Middle frontal gyrus (tissue), 1 donor: ENCODE results near the gene TMEM8B.

Experiments
- DNase-seq: peaks from one replicate; pipeline ENCODE4 v3.0.0-alpha.2; 2015; ENCODE audit warnings: low spot score; ENCODE audit errors: extremely low spot score

TMEM8B gene, protein sequence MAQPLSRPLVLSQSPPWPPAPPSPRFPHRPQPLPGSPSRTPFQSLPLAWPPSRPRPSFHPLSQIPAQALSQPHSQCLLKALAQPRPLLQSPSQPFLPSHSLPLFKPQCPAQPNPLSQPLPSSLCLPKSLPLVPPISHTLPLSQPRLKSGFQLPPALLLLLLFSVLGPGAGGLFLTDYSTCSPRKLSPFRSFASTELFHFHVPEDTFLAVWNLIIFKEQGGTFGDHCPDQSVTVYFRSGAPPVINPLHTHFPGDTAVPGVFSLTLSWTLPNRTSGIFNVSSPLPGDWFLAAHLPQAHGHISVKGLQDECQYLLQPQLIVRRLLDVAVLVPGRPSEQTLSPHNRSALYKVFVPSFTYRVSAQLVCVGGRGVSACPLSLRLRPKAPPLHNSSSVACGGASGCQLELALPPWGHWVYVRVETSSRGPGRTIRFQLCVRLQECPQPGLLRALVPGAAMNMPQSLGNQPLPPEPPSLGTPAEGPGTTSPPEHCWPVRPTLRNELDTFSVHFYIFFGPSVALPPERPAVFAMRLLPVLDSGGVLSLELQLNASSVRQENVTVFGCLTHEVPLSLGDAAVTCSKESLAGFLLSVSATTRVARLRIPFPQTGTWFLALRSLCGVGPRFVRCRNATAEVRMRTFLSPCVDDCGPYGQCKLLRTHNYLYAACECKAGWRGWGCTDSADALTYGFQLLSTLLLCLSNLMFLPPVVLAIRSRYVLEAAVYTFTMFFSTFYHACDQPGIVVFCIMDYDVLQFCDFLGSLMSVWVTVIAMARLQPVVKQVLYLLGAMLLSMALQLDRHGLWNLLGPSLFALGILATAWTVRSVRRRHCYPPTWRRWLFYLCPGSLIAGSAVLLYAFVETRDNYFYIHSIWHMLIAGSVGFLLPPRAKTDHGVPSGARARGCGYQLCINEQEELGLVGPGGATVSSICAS

DNA sequence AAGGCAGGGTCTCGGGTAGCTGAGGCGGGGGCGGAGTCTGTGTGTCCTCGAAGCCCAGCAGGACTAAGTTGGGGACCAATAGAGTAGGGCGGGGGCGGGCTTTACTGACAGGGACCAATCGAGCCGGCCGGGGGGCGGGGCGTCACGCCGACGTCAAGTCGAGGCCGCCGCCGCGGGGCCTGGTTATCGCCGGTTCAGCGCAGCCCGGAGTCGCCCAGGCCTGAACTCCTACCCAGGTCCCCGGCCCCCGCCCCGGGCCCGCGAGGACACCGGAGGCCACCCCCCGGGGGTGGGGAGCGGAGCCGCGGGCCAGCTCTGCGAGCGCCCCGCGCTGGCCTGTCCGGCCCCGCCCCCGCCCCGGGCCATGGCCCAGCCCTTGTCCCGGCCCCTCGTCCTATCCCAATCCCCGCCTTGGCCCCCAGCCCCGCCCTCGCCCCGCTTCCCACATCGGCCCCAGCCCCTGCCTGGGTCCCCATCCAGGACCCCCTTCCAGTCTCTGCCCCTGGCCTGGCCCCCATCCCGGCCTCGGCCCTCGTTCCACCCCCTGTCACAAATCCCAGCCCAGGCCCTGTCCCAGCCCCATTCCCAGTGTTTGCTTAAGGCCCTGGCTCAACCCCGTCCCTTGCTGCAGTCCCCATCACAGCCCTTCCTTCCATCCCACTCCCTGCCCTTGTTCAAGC, at the start of gene TMEM8B:
Gene TMEM8B, plus strand, starts transcription at position 145 of the 680 bp plus-strand sequence. Its CDS starts 220 bp downstream, at position 365.
- peak; percentile 81 for DNase-seq

DNA sequence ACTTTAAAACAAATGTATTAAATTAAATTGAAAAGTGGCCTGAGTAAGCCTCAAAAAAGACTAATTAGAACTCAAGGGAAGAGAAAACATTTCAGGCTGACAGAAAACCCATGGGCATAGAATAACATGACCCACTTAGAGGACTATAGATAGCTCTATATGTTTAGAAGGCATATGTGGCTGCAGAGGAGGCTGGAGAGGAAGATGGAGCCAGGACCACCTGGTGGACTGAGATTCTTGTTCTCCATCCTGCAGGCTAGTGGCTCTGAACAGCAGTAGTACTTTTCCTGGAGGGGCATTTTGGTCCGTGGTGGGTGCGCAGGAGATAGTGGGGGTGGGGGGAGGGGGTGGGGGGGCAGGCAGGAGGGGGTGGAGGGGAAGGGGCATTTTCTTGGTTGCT, 48.0 kb upstream of the TMEM8B start:
- DNase-seq: peak; percentile 33

DNA sequence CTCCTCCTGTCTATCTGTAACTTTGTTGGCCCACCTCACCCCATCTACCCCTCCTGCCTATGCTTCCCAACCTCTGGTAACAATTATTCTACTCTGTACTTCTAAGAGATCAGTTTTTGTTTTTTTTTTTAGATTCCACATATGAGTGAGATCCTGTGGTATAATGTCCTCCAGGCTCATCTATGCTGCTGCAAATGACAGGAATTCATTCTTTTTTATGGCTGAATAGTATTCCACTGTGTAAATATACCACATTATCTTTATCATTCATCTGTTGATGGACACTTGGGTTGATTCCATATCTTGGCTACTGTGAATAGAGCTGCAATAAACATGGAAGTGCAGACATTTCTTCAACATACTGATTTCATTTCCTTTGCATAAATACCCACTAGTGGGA, 45.6 kb upstream of the TMEM8B start:
- DNase-seq: no peak

DNA sequence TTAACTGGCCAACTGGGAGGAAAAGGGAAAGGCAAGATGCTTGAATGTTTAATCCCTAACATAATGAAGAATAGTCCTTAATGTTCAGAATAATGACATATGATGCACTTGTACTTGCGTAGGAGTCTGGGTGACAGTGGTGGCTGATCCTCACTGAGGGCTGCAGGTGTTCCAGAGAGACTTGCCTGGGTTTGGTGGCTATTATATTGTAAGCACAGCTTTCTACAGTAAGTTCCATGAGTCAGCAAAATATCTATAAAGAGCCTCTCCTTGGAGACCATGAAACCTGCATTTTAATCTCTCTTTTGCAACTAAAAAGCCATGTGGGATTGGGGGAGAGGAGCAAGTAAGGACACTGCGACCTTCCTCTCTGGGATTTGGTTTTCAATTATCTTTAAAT, 39.5 kb upstream of the TMEM8B start:
- DNase-seq: no peak

DNA sequence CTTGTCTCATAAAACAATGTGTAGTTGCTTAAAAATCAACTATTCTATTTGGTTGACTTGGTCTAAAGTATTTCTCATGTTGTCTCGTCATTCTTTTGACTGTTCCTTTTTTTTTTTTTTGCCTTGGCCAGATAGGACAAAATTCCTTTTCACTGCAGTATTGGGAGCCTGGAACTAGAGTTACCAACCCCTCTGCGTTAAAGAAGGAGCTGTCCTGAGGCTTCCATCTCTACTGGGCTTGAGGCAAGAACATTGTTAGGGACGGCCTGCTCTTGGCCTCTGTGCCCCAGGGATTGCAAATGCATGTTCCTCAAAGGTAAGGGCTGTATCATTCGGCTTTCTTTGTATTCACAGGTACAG, 39.0 kb upstream of the TMEM8B start:
- DNase-seq: no peak

DNA sequence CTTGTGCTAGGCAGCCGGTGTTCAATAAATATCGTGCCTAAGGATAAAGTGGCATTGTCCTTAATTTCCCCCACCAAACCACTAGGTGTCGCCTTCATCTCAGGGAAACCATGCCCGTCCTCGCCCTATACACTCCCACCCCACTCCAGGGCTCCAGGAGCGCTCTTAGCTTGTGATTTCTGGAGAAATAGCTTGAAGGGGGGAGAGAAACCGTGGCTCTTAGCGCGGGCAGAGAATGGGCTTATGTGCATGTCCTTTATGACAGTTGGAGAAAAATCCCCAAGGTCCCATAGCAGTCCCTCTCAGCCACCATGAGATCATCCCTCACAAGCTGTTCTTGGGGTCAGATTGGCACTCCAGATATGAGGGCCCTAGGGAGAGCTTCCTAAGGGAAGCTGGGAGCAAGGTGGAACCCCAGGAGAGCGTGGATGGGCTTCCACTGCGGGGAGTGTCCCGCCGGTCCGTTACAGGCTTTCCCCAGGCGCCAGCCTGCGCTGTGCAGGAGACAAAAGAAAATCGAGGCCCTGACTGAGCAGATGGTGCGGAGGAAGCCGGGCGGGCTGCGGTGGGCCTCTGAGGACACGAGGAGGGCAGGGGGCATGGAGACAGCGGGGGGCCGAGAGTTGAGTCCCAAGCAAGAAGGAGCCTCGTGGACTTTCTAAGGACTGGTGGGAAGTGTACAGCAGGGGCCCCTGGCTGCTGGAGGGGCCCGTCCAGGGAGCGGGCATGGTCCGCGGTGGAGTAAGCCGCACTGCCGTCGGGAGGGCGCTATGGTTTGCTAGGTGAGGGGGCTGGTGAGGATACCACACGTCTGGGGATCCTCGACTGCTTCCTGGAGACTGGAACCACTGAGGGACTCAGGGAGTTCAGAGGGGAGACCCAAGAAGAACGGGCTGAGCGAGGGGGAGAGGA, 38.4 kb upstream of the TMEM8B start:
- peak; percentile 63 for DNase-seq

DNA sequence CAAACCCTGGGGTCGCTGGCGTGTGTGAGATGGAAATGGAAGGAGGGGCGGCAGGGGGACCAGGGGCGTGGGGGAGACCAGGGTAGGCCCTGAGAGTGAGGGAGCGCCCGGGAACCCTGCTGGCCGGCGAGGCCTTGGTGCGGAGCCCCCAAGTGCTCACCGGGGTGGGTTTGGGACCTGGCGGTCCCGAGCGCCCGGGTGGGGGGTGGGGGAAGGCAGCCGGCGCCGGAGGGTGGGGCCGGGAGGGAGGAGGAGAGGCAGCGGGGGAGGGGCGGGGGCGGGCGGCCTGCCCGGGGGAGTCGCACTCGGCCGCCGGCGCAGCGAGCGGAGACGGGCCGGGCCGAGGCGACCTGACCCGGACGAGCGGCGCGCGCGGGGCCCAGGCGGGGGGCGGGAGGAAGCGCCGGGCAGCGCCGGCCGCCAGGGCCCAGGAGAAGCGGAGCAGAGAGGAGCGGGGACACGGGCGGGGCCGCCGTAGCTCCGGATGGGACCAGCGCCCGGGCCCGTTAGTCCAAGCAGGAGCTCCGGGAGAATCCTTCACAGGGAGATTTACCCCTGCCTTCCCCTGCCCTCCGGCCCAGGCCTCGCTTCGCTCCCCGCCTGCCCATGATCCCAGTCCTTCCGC, 37.6 kb upstream of the TMEM8B start, which contains the start of gene NPR2:
Gene NPR2, plus strand, starts transcription at position 295 of the 625 bp plus-strand sequence. CDS start 818 bp downstream, outside the sequence.
- DNase-seq: no peak

DNA sequence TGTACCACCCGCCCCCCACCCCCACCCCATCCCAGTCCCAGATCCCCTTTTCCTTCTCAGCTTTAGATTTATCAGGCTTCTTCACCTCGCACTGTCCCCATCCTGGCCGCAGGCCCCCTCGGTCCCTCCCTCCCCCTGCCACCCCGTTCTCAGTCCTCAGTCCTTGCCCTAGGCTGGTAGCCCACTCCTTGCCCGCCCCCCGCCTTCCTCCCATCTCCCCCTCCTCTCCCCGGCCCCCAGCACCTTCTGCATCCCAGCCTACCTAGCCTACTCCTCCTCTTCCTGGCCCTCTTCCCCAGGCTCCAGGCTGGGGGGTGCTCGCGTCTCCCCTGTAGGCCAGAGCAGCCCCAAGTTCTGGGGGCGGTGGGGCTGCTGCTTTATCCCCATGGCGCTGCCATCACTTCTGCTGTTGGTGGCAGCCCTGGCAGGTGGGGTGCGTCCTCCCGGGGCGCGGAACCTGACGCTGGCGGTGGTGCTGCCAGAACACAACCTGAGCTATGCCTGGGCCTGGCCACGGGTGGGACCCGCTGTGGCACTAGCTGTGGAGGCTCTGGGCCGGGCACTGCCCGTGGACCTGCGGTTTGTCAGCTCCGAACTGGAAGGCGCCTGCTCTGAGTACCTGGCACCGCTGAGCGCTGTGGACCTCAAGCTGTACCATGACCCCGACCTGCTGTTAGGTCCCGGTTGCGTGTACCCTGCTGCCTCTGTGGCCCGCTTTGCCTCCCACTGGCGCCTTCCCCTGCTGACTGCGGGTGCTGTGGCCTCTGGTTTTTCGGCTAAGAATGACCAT, 36.8 kb upstream of the TMEM8B start:
- no peak for DNase-seq

DNA sequence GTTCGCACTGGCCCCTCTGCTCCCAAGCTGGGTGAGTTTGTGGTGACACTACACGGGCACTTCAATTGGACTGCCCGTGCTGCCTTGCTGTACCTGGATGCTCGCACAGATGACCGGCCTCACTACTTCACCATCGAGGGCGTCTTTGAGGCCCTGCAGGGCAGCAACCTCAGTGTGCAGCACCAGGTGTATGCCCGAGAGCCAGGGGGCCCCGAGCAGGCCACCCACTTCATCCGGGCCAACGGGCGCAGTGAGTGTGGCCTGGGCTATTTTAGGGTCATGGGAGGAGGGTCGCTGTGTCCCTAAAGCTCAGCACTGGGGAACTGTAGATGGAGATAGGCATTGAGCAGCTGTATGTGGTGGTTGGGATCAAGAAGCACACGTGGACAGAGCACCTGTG, 36.2 kb upstream of the TMEM8B start:
- no peak for DNase-seq

DNA sequence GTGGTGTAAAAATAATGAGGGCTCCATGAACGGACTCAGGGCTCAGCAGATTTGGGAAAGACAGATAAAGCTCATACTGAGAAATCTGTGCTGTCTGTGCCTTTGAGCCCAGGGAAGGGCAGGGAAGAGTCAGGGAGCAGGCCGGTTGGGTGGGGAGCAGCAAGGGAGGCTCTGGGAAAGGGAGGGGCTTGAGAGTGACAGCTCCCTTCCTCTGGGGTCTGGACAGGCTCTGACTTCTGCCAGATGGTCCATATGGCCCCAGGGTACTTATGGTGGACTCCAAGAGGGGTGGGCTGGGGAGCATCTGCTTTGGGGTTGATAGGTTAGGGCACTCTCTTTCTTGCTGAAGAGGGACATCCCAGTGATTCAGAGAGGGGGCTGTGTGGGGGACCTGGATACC, 35.6 kb upstream of the TMEM8B start:
- DNase-seq: no peak

DNA sequence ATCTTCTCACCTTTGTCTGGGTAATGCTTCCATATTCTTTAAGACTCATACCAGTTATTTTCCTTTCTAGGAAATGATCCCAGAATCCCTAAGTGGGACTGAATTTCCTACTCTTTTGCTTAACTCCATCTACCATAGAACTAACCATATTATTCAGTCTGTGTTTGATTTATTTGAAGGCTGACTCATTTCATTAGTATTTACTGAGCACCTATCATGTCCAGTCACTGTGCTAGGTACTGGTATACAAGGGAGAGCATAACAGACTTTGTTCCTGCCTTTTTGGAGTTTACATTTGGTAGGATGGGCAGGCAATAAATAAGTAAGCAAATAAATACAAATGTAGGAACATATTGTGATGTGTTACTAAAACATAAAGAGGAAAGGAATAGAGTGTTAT, 33.3 kb upstream of the TMEM8B start:
- no peak for DNase-seq

DNA sequence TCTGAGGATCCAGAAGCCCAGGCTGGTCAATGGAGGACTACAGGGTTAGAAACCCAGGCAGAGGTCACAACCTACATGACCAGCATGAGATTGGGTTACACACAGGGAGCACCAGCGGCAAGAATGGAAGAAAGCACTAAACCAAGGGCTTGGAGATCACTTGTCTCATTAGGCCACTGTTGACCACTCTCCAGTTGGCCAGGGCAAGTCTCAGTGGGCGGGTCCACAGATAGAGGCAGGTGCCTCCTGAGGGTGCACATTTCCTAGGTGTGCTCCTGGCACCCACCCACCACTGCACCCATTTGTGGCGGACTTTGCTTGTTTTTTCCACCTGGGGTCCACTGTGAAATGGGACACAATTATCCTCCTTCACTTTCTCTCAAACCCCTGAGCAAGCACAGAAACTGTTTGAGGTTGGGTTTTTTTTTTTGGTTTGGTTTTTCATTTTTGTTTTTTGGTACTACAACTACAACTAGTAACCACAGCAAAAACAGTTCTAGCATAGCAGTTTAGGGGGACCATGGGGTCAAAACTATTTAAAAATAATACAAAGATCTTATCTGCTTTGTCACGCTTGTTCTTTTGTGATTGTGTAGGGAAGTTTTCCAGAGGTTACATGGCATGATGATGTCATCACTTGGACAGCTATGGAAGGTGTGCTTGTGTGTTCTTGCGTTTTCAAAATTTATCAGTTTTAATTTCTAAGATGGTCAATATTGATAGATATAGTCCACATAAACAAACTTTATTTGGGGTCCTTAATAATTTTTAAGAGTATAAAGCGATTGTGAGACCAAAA, 31.5 kb upstream of the TMEM8B start:
- no peak for DNase-seq

DNA sequence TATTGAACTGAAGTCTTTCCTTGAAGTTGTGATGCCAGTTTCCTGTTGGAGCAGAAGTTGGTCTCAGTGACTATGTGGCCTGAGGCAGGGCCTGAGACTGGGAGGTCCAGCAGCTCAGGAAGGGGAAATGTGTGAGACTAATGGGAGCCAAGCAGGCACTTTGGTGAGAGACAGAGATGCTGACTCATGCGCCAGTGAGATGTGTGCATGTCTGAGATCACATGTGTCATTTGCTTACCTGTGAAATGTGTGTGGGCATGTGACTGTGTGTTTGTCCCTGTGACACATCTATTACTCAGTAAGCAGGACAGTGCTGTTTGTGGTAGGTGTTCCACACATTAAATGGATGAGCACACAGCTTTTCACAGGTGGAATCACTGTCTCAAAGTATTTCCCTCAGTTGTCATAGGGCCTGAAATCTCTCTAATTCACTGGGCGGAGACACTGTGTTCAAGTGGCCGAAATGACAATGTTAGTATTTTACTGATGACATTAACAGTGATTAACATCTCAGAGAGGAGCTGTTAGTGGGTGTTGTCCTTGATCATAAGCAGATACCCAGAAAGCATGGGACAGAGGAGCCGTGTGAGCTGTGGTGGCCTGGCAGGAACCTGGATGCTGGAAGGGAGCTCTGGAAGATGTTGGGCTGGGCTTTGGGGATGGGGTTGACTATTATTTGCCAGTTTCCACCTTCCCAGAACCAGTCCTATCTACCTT, 30.2 kb upstream of the TMEM8B start:
- DNase-seq: no peak

DNA sequence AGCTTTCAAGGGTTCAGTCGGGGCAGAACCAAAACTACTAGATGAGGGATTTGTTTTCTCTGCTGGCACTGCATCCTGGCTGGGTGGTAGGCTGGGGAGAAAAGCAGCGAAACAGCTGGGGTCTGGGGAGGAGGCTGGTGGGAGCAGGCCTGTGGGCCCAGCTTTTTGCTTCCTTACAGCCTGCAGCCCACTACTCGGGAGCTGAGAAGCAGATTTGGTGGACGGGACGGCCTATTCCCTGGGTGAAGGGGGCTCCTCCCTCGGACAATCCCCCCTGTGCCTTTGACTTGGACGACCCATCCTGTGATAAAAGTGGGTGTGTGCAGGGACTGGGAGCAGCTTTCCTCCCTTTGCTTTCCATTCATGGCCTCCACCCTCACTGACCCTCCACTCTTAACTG, 28.5 kb upstream of the TMEM8B start:
- no peak for DNase-seq

DNA sequence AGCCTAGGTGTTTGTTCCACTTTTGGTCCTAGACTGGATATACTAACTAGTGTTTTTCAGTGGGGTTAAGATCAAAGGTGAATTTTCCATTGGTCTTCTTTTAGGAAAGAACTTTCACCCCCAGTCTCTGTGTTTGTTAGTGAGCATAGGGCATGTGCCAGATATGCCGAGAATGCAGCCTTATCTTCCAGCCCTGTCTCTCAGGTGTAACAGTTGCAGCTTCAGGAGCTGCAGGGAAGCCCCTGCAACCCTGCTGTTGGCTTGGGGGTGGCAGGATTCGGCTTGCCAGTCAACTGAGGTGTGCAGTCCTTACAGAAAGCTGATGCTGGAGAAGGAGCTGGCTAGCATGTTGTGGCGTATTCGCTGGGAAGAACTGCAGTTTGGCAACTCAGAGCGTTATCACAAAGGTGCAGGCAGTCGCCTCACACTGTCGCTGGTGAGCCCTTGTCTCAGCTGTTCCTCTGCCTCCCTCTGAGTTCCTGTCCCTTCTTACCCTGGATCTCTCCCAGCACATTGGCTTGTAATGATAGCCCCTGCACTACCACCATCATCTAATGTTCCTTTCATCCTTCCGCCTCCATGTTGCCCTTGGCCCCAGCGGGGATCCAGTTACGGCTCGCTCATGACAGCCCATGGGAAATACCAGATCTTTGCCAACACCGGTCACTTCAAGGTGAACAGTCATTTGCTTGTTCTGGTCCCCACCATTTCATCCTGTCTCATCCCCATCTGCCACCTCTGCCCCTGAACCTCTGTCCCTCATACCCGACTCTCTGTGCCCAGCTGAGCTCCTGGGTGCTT, 27.5 kb upstream of the TMEM8B start:
- no peak for DNase-seq

DNA sequence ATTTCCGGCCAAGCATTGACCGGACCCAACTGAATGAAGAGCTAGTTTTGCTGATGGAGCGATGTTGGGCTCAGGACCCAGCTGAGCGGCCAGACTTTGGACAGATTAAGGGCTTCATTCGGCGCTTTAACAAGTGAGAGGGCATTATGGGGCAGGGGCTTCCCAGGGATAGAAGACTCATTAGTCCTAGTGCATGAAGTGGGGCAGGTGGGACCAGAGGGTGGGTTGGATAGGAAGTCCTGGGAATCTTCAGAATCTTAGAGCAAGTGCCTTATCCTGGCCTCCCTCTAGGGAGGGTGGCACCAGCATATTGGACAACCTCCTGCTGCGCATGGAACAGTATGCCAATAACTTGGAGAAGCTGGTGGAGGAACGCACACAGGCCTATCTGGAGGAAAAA, 22.9 kb upstream of the TMEM8B start:
- no peak for DNase-seq

DNA sequence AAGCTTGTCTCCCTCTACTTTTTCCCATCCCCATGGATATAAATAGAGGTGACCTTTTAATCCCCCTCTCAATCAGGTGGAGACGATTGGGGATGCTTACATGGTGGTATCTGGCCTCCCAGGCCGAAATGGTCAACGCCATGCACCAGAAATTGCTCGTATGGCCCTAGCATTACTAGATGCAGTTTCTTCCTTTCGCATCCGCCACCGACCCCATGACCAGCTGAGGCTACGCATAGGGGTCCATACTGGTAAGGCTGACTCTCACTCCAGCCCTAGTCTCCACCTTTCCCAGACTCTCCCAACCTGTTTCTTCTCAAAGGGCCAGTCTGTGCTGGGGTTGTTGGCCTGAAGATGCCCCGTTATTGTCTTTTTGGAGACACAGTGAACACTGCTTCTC, 20.6 kb upstream of the TMEM8B start:
- DNase-seq: no peak
